ENCODE results near the gene PABPC1L2A. TPM values are rescaled to one million over a fixed set of nuclear protein-coding genes. Genes with fewer than 3 reads are reported as not detected.
"Not testable (repeated sequence)": the region's sequence is repeated elsewhere in the genome, so short reads cannot be mapped to it uniquely, and the experiment has no call there.

Gene PABPC1L2A
- total RNA-seq, 2 experiments from 2014 or later = not detected

- intact Hi-C loops (cut with micrococcal nuclease) = no loop called here
These were observed 2.5 kb downstream of the PABPC1L2A start for GRCh38 chrX:73076838-73077237.

GRCh38 chrX:73069365-73070035 is 9.8 kb downstream of the PABPC1L2A start:
- Mint-ChIP-seq H3K4me1 (ENCODE audit: low read depth) (no peaks in the 10 kb centered on the region), H3K36me3 (ENCODE audit: low read depth) (no peaks in the 10 kb centered on the region), H3K27me3 (no peaks in the 10 kb centered on the region), H3K27ac (no peak overlapping the region), H3K9me3 (no peaks in the 10 kb centered on the region), H3K4me3 (no peak overlapping the region)
- ChIA-PET CTCF (no interaction called here), POLR2A (no interaction called here)
- ATAC-seq (no peak), DNase-seq (no peak)
- TF ChIP-seq CTCF (IDR thresholded peaks at IDR 0.05) = no peak
- intact Hi-C loops (cut with micrococcal nuclease) = no loop called here

More at GRCh38 chrX:73076838-73077237, 2.5 kb downstream of the PABPC1L2A start:
- Mint-ChIP-seq H3K4me3 (no peak overlapping the region), H3K4me1 (ENCODE audit: low read depth) (no peaks in the 10 kb centered on the region), H3K27ac (no peak overlapping the region), H3K9me3 (no peaks in the 10 kb centered on the region), H3K36me3 (ENCODE audit: low read depth) (no peaks in the 10 kb centered on the region), H3K27me3 (peaks cover 8% of the 10 kb centered on the region)
- TF ChIP-seq CTCF (IDR thresholded peaks at IDR 0.05) = no peak
- ATAC-seq = no peak
- POLR2A ChIA-PET = no interaction called here
- DNase-seq = no peak
- CTCF ChIA-PET = no interaction called here

- no peaks in the 10 kb centered on the region for H3K4me1 Mint-ChIP-seq (ENCODE audit: low read depth)
- no peak for TF ChIP-seq CTCF (IDR thresholded peaks at IDR 0.05)
- intact Hi-C loops (cut with micrococcal nuclease) = no loop called here
- no peak overlapping the region for H3K4me3 Mint-ChIP-seq
- CTCF ChIA-PET = no interaction called here
- no peaks in the 10 kb centered on the region for H3K9me3 Mint-ChIP-seq
- H3K27me3 Mint-ChIP-seq = no peaks in the 10 kb centered on the region
- POLR2A ChIA-PET = no interaction called here
- DNase-seq = no peak
- ATAC-seq = no peak
- no peaks in the 10 kb centered on the region for H3K36me3 Mint-ChIP-seq (ENCODE audit: low read depth)
- no peak overlapping the region for H3K27ac Mint-ChIP-seq
These were observed 10.6 kb downstream of the PABPC1L2A start for GRCh38 chrX:73068467-73069364.

- H3K9me3 Mint-ChIP-seq; H3K27me3 Mint-ChIP-seq; POLR2A ChIA-PET; H3K4me3 Mint-ChIP-seq; CTCF ChIA-PET; ATAC-seq; DNase-seq; intact Hi-C loops (cut with micrococcal nuclease); H3K36me3 Mint-ChIP-seq (ENCODE audit: low read depth); H3K4me1 Mint-ChIP-seq (ENCODE audit: low read depth); H3K27ac Mint-ChIP-seq: not testable (repeated sequence)
These were observed 11.4 kb downstream of the PABPC1L2A start for GRCh38 chrX:73067761-73068466.

GRCh38 chrX:73028876-73029275 is 50.4 kb downstream of the PABPC1L2A start:
- Mint-ChIP-seq H3K4me1 (ENCODE audit: low read depth) (no peaks in the 10 kb centered on the region), H3K27me3 (no peaks in the 10 kb centered on the region), H3K9me3 (peaks cover 3% of the 10 kb centered on the region), H3K36me3 (ENCODE audit: low read depth) (no peaks in the 10 kb centered on the region), H3K4me3 (no peak overlapping the region), H3K27ac (no peak overlapping the region)
- ATAC-seq = no peak
- ChIA-PET CTCF (no interaction called here), POLR2A (interaction anchor here (0.5 kb wide), 1 partner anchor 72 kb away, joined by 5 read pairs; no protein-coding TSS in a partner anchor)
- DNase-seq = no peak
- intact Hi-C loops (cut with micrococcal nuclease) = no loop called here
- TF ChIP-seq CTCF (IDR thresholded peaks at IDR 0.05) = no peak

Other genes with a start within 250 kb of the PABPC1L2A start
- not detected for gene FAM236C, start 166.9 kb downstream of the PABPC1L2A start, total RNA-seq
- not detected for gene FAM236A, start 141.3 kb downstream of the PABPC1L2A start, total RNA-seq
- gene DMRTC1, start 135.7 kb downstream of the PABPC1L2A start, total RNA-seq = not detected
- not detected for gene PABPC1L2B, start 76.6 kb downstream of the PABPC1L2A start, total RNA-seq
- 1 to 10 TPM; 1.0 to 1.4 TPM for gene NAP1L2, start 135.3 kb upstream of the PABPC1L2A start, total RNA-seq

Data from activated CD8-positive, alpha-beta T cell treated with anti-CD3 and anti-CD28 coated beads for 36 hours (primary cell).